Bronchial epithelial cell (primary cell): ENCODE results near the gene SLC4A4. TPM values are rescaled to one million over a fixed set of nuclear protein-coding genes. Genes with fewer than 3 reads are reported as not detected.

Experiments used
- DNase-seq: peaks from one replicate; pipeline ENCODE4 v3.0.0-alpha.2; 2010; ENCODE audit warnings: low read depth
- FAIRE-seq: peaks from 2 replicates; lab custom pipeline; 2011; peaks lifted over from hg19 to GRCh38; lab: Jason Lieb, UNC
- H3K27me3 ChIP-seq: 2 replicates; pipeline ENCODE4 v1.5.1; 2011; ENCODE audit warnings: low read length; ENCODE audit not compliant: control insufficient read depth, insufficient read depth
- H3K36me3 ChIP-seq: 2 replicates; pipeline ENCODE4 v1.5.1; 2011; ENCODE audit warnings: low read length; ENCODE audit not compliant: control insufficient read depth, insufficient read depth
- H3K4me3 ChIP-seq: 2 replicates; pipeline ENCODE4 v1.5.1; 2011; ENCODE audit warnings: mild to moderate bottlenecking, low read depth, low read length, control low read depth
- CTCF ChIP-seq: IDR thresholded peaks from 2 replicates; pipeline ENCODE4 v1.5.1; 2011; ENCODE audit warnings: mild to moderate bottlenecking, moderate library complexity, low read length, control low read depth, inconsistent platforms; ENCODE audit not compliant: insufficient read depth, severe bottlenecking
- total RNA-seq: library from RNA; depleted of rRNA; stranded (reverse); fragments of >200 nt; gene quantifications from 2 replicates; pipeline ENCODE4 v1.2.1, GENCODE V29; 2014

Gene SLC4A4
- total RNA-seq, 1 donor from 2014 or later, result 0.26 TPM

- Histone ChIP-seq H3K4me3 (no peak overlapping the region), H3K27me3 (no peaks in the 10 kb centered on the region), H3K36me3 (no peaks in the 10 kb centered on the region)
- DNase-seq, result no peak
- no peak for TF ChIP-seq CTCF
- no peak for FAIRE-seq
Observed at GRCh38 chr4:71356924-71357663, 18.3 kb downstream of the SLC4A4 start.

GRCh38 chr4:71360844-71361243 is 22.0 kb downstream of the SLC4A4 start:
- Histone ChIP-seq H3K4me3 (no peak overlapping the region), H3K36me3 (no peaks in the 10 kb centered on the region), H3K27me3 (no peaks in the 10 kb centered on the region)
- DNase-seq (no peak), FAIRE-seq (no peak)
- no peak for TF ChIP-seq CTCF

GRCh38 chr4:71361476-71361875 is 22.7 kb downstream of the SLC4A4 start:
- TF ChIP-seq CTCF, result no peak
- FAIRE-seq, result no peak
- H3K4me3 ChIP-seq, result no peak overlapping the region
- no peak for DNase-seq
- H3K36me3 ChIP-seq, result no peaks in the 10 kb centered on the region
- H3K27me3 ChIP-seq, result no peaks in the 10 kb centered on the region

GRCh38 chr4:71366766-71367165 is 27.9 kb downstream of the SLC4A4 start:
- Histone ChIP-seq H3K4me3 (no peak overlapping the region), H3K36me3 (no peaks in the 10 kb centered on the region), H3K27me3 (no peaks in the 10 kb centered on the region)
- FAIRE-seq (no peak), DNase-seq (no peak)
- no peak for TF ChIP-seq CTCF

GRCh38 chr4:71367546-71367945 is 28.7 kb downstream of the SLC4A4 start:
- TF ChIP-seq CTCF, result no peak
- Histone ChIP-seq H3K36me3 (no peaks in the 10 kb centered on the region), H3K4me3 (no peak overlapping the region), H3K27me3 (no peaks in the 10 kb centered on the region)
- no peak for FAIRE-seq
- no peak for DNase-seq

- no peak for DNase-seq
- TF ChIP-seq CTCF, result no peak
- Histone ChIP-seq H3K27me3 (no peaks in the 10 kb centered on the region), H3K36me3 (no peaks in the 10 kb centered on the region), H3K4me3 (no peak overlapping the region)
- no peak for FAIRE-seq
Observed at GRCh38 chr4:71368906-71369305, 30.1 kb downstream of the SLC4A4 start.
